HepG2 (cell line): ENCODE results near the gene AP2A2. TPM values are rescaled to one million over a fixed set of nuclear protein-coding genes. Genes with fewer than 3 reads are reported as not detected.

Experiments
- ATAC-seq: fragments of 200-7000 bp; cut with Tn5 transposase; 3 replicates; pipeline ENCODE4 v1.9.1; 2020; ENCODE audit warnings: mild to moderate bottlenecking, moderate library complexity
- BruUV-seq: library from RNA; stranded (reverse); fragments of 400-500 nt; replicated peaks from 2 replicates; lab custom pipeline; 2021; lab: Mats Ljungman, UMichigan
- CTCF ChIA-PET: fragments of 300-600 bp; formaldehyde crosslinking; extraction: SDS; loops from one replicate; lab custom pipeline; 2021; ENCODE audit warnings: low total read pairs, inconsistent platforms, low intra/inter-chr PET ratio; lab: Yijun Ruan, JAX
- POLR2A ChIA-PET: fragments of 350-600 bp; sonication (Branson Sonifier 250); formaldehyde crosslinking; loops from one replicate; lab custom pipeline; 2020; ENCODE audit warnings: antibody characterized with exemption, inconsistent platforms; lab: Yijun Ruan, JAX
- DNase-seq: peaks from one replicate; pipeline ENCODE4 v3.0.0-alpha.2; 2015; ENCODE audit warnings: low spot score
- FAIRE-seq: peaks from 3 replicates; lab custom pipeline; 2011; peaks lifted over from hg19 to GRCh38; lab: Jason Lieb, UNC
- H2AFZ ChIP-seq: one replicate; pipeline ENCODE4 v1.6.1; 2011; ENCODE audit warnings: low read length, inconsistent platforms
- H3K27ac ChIP-seq: fragments of 300-600 bp; 3 replicates; pipeline ENCODE4 v1.8.0; 2011; ENCODE audit warnings: mixed run types, mild to moderate bottlenecking, mixed read lengths, low read length, inconsistent platforms; ENCODE audit not compliant: insufficient read depth; ENCODE audit errors: extremely low read length
- H3K27me3 ChIP-seq, 2 experiments: fragments of 200-600 bp in 1 of 2; 2 replicates in 1 of 2; 3 replicates in 1 of 2; pipeline versions ENCODE4 v1.6.0 to v1.8.0; 2011; ENCODE audit warnings: low read length in 2 of 2, mild to moderate bottlenecking in 2 of 2, moderate library complexity in 2 of 2, inconsistent platforms in 1 of 2; ENCODE audit not compliant: insufficient read depth in 2 of 2, control insufficient read depth in 1 of 2
- H3K36me3 ChIP-seq, 2 experiments: fragments of 200-600 bp in 1 of 2; replicated peaks in 1 of 2; 2 replicates in 1 of 2; 3 replicates in 1 of 2; pipeline versions ENCODE4 v1.5.1 to v1.8.0; 2011; ENCODE audit warnings: low read length in 2 of 2, inconsistent platforms in 1 of 2; ENCODE audit not compliant: insufficient read depth in 2 of 2, control insufficient read depth in 1 of 2
- H3K4me1 ChIP-seq: 2 replicates; pipeline ENCODE4 v1.5.1; 2012; ENCODE audit warnings: low read length, inconsistent platforms; ENCODE audit not compliant: insufficient read depth
- H3K4me2 ChIP-seq: 2 replicates; pipeline ENCODE4 v1.6.0; 2011; ENCODE audit warnings: low read depth, low read length, inconsistent platforms
- H3K4me3 ChIP-seq, 3 experiments: fragments of 200-600 bp in 1 of 3; sonication (generic), shearing (Covaris generic) in 1 of 3; replicated peaks in 1 of 3; 2 replicates each; pipeline ENCODE4 v1.5.1; 2011 to 2016; ENCODE audit warnings: low read length in 3 of 3, inconsistent platforms in 2 of 3, low read depth in 2 of 3, mild to moderate bottlenecking in 2 of 3, control low read depth in 1 of 3, mixed read lengths in 1 of 3; ENCODE audit not compliant: insufficient read depth in 1 of 3
- H3K79me2 ChIP-seq: one replicate; pipeline ENCODE4 v1.6.1; 2011; ENCODE audit warnings: low read length, inconsistent platforms; ENCODE audit not compliant: insufficient read depth
- H3K9ac ChIP-seq: 2 replicates; pipeline ENCODE4 v1.6.0; 2011; ENCODE audit warnings: mild to moderate bottlenecking, low read depth, low read length, inconsistent platforms; ENCODE audit not compliant: insufficient read depth
- H3K9me3 ChIP-seq: 2 replicates; pipeline ENCODE4 v1.5.1; 2012; ENCODE audit warnings: mild to moderate bottlenecking, low read length
- H4K20me1 ChIP-seq: 2 replicates; pipeline ENCODE4 v1.6.0; 2011; ENCODE audit warnings: inconsistent platforms, mild to moderate bottlenecking, low read length, moderate library complexity; ENCODE audit not compliant: insufficient read depth
- CBFB ChIP-seq: sonication (generic); formaldehyde crosslinking; IDR thresholded peaks from 2 replicates; pipeline ENCODE4 v1.4.0; 2020; ENCODE audit warnings: missing genetic modification reagents
- ZNF235 ChIP-seq: sonication (generic); formaldehyde crosslinking; IDR thresholded peaks from 2 replicates; pipeline ENCODE4 v1.8.1; 2023; ENCODE audit warnings: mild to moderate bottlenecking, missing genetic modification reagents, borderline replicate concordance
- ZNF546 ChIP-seq: sonication (generic); formaldehyde crosslinking; conservative IDR thresholded peaks from 2 replicates; pipeline ENCODE4 v1.8.1; 2023; ENCODE audit warnings: mild to moderate bottlenecking, missing genetic modification reagents
- ZNF639 ChIP-seq: conservative IDR thresholded peaks from 2 replicates; pipeline ENCODE4 v1.6.1; 2018; ENCODE audit warnings: missing genetic modification reagents
- ZNF687 ChIP-seq: sonication (generic); formaldehyde crosslinking; IDR thresholded peaks from 2 replicates; pipeline ENCODE4 v1.5.1; 2020; ENCODE audit warnings: mild to moderate bottlenecking, missing genetic modification reagents, moderate library complexity
- WGBS: methylation state at CpG from one replicate; pipeline ENCODE4 v1.1.6; 2017; ENCODE audit warnings: low lambda C conversion rate; 5-methylcytosine and 5-hydroxymethylcytosine counted together
- in situ Hi-C: cut with HindIII; loops from 2 replicates; pipeline ENCODE4 v1.10.0; 2017; ENCODE audit warnings: low pct_unique_long_range_greater_than_20kb; ENCODE audit not compliant: extremely low pct_ligation_motif_present
- intact Hi-C: fragments of 100-400 bp; cut with micrococcal nuclease; formaldehyde crosslinking; loops from one replicate; pipeline ENCODE4 v1.10.0; 2022; ENCODE audit not compliant: unreplicated experiment
- polyA plus RNA-seq, 8 experiments: library from polyadenylated mRNA; depleted of rRNA in 3 of 8; stranded (reverse) in 7 of 8; unstranded in 1 of 8; fragments of >200 nt; fragmentation: Illumina TruSeq in 4 of 8; extraction: Trizol in 4 of 8; gene quantifications; 2 replicates each; pipeline versions ENCODE4 v1.2.1 to v1.2.3, GENCODE V29; 2011 to 2016; ENCODE audit warnings: low read depth in 4 of 8, missing spikeins in 1 of 8, mixed read lengths in 1 of 8; ENCODE audit not compliant: insufficient read depth in 1 of 8
- total RNA-seq, 5 experiments: library from RNA; depleted of rRNA; stranded (reverse); fragments of >200 nt; fragmentation: Illumina TruSeq; extraction: Trizol; gene quantifications; 2 replicates each; pipeline ENCODE4 v1.2.3, GENCODE V29; 2016; ENCODE audit warnings: low read depth in 1 of 5

The AP2A2 gene
- total and polyA plus RNA-seq, 2 of the 13 experiments (the other 11 are each of a cell fraction or from before 2014, with no cell fraction given), result 25.7 to 75.7 TPM

GRCh38 chr11:1051356-1052132 is 125.9 kb downstream of the AP2A2 start:
- no TSS peak for BruUV-seq

More at GRCh38 chr11:1051356-1052132, 125.9 kb downstream of the AP2A2 start:
- no peaks in the 10 kb centered on the region for H4K20me1 ChIP-seq
- TF ChIP-seq ZNF687 (peak; percentile 36), CBFB (CRISPR knock-in tag) (0 out of 2 replicates have a peak, but pooled peaks have one; percentile 6), ZNF235 (CRISPR knock-in tag) (no peak), ZNF546 (0 out of 2 replicates have a peak, but pooled peaks have one; percentile 24), ZNF639 (CRISPR knock-in tag) (0 out of 2 replicates have a peak, but pooled peaks have one; percentile 38)
- TF ChIP-seq, all 625 proteins: peak for 4
- POLR2A ChIA-PET, result no interaction called here
- no peaks in the 10 kb centered on the region for H3K9me3 ChIP-seq
- intact Hi-C loops, result loop anchor here (1.0 kb wide), 1 partner anchor 153 kb away; no protein-coding TSS in a partner anchor
- H3K27me3 ChIP-seq, result peaks cover 21 to 97% of the 10 kb centered on the region in 2 experiments
- DNase-seq (no peak), FAIRE-seq (no peak), ATAC-seq (no peak; the same call in 2 of the 3 replicates)
- H3K27ac ChIP-seq, result no peak overlapping the region
- no peaks in the 10 kb centered on the region for H3K36me3 ChIP-seq
- CTCF ChIA-PET, result interaction anchor here (1.0 to 1.6 kb wide), 3 partner anchors 153 to 203 kb away, joined by 3 to 8 read pairs (median 6); no protein-coding TSS in a partner anchor
- H3K79me2 ChIP-seq, result no peaks in the 10 kb centered on the region
- H3K9ac ChIP-seq, result no peak overlapping the region
- no peak overlapping the region for H2AFZ ChIP-seq
- no peak overlapping the region for H3K4me2 ChIP-seq
- no peaks in the 10 kb centered on the region for H3K4me1 ChIP-seq
- no peak overlapping the region for H3K4me3 ChIP-seq
- WGBS, result 50% methylated on average over 2 of the region's 15 CpGs
- in situ Hi-C loops, result loop anchor here (10.0 kb wide), 1 partner anchor 167 kb away; no protein-coding TSS in a partner anchor
